ENCODE results near the gene COL18A1. TPM values are rescaled to one million over a fixed set of nuclear protein-coding genes. Genes with fewer than 3 reads are reported as not detected.

Gene COL18A1
- total RNA-seq, 1 experiment from 2014 or later: 19.5 TPM

- H3K4me3 ChIP-seq: peak overlapping the region; percentile 80
- peaks cover 8% of the 10 kb centered on the region; the same call in 1 of the 2 replicates for H3K4me1 ChIP-seq
- peak overlapping the region; percentile 35 for H3K27ac ChIP-seq
- no peaks in the 10 kb centered on the region for H3K36me3 ChIP-seq
- DNase-seq: peak; percentile 64 to 70
- no peaks in the 10 kb centered on the region for H3K27me3 ChIP-seq
- H3K9me3 ChIP-seq (replicated peaks): no peaks in the 10 kb centered on the region
Measured at GRCh38 chr21:45541221-45542039, 136.5 kb downstream of the COL18A1 start.

- Histone ChIP-seq H3K4me1 (peaks cover 8% of the 10 kb centered on the region; the same call in 1 of the 2 replicates), H3K27ac (peak within 1 kb of the TSS; percentile 35), H3K27me3 (no peaks in the 10 kb centered on the region), H3K36me3 (no peaks in the 10 kb centered on the region), H3K4me3 (peak within 1 kb of the TSS; percentile 80), H3K9me3 (replicated peaks) (no peaks in the 10 kb centered on the region)
- peak; percentile 45 to 66 for DNase-seq
Measured at GRCh38 chr21:45542242-45542666, 137.3 kb downstream of the COL18A1 start, which contains the start of gene SLC19A1. TSS of gene SLC19A1 (minus strand) at chr21:45542440. CDS start at chr21:45537959, 4,481 bp downstream.

DNA sequence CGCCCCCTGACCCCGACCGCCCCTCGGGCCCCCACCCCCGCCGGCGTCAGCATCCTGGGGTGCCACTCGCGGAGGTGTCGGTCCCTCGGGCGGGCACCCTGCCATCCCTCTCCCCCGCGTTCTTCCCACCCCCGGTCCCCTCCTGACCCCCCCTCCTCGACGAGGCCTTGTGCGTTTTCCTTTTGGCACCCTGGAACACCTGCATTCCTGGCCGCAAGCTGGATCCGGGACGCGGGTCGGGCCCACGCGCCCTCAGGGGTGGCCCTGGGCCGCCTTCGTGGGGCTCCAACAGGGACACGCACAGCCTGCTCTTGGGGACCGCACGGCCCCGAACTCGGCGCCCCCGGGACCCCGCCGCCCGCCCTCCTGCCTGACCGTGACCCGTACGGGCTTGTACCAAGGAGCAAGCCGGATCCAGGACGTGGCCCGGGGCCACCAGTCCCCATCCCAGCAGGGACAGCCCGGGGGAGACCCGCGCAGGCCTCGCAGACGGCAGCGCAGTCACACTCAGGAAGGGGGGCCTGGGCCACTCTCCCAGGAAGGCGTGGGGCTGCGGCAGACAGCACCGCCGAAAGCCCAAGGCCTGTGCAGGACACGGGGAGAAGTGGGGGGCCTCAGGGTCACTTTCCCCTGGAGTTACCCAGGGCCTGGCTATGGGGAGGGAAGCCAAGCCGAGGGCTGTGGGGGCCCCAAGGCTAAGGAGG lies 137.9 kb downstream of the COL18A1 start:
- Histone ChIP-seq H3K4me1 (peaks cover 8% of the 10 kb centered on the region; the same call in 1 of the 2 replicates), H3K27ac (no peak overlapping the region), H3K9me3 (replicated peaks) (no peaks in the 10 kb centered on the region), H3K4me3 (peak overlapping the region; percentile 80), H3K27me3 (no peaks in the 10 kb centered on the region), H3K36me3 (no peaks in the 10 kb centered on the region)
- DNase-seq: peak in 1 of 2 experiments; percentile 7

DNA sequence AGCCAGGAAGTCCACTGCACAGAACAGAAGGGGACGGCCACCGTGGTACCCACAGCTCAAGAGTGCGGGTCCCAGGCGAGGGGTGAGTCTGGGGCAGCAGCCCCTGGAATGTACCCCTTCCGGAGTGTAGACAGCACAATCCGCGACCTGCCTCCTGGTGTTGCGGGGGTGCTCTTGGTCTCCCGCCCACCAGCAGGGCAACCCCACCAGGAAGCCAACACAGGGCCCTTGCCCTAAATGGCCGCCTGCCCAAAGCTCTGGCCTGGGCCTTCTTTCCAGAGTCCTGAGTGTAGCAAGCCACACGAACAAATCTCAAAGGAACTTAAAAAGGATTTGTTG lies 138.4 kb downstream of the COL18A1 start:
- Histone ChIP-seq H3K4me1 (peaks cover 8% of the 10 kb centered on the region; the same call in 1 of the 2 replicates), H3K9me3 (replicated peaks) (no peaks in the 10 kb centered on the region), H3K4me3 (peak overlapping the region; percentile 21; the same call in 1 of the 2 replicates), H3K27ac (no peak overlapping the region), H3K36me3 (no peaks in the 10 kb centered on the region), H3K27me3 (peaks cover under 1% of the 10 kb centered on the region; the same call in 1 of the 2 replicates)
- DNase-seq: peak in 1 of 2 experiments; percentile 3

DNA sequence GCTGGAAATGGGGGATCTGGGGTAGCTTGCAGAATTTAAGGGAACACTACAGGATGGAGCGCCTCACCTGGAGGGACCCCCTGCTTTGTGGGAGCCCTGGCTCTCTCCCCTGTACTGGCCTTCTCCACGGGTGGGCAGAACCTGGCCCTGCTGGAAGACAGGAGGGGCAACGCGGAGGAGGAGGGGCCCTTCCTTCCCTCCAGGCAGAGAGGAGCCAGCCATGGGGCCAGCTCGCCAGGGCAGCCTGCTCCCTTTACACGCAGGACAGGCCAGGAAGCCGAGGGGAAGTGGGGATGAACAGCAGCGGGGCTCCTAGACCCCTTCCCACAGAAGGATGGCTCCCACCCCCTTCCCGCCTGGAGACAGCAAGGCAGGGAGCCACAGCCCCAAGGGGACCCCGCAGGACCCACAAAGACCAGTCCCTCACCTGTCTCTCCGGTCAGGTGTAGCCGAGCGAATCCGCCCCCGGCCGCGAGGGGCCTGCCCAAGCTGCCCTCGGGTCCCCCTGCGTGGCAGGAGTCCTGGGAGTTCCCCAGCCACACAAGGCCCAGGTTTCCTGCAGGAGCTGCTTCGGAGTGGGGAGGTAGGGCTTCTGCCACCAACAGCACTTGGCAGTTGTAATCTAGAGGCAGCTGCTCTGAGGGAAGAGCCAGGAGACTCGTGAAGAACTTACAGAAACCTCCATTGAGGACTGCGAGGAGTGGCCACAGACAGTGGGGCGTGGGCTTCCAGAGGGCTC lies 138.9 kb downstream of the COL18A1 start:
- DNase-seq: peak; percentile 54 to 77
- H3K9me3 ChIP-seq (replicated peaks): no peaks in the 10 kb centered on the region
- H3K36me3 ChIP-seq: no peaks in the 10 kb centered on the region
- H3K27me3 ChIP-seq: peaks cover 5% of the 10 kb centered on the region; the same call in 1 of the 2 replicates
- peaks cover 8% of the 10 kb centered on the region; the same call in 1 of the 2 replicates for H3K4me1 ChIP-seq
- H3K27ac ChIP-seq: no peak overlapping the region
- H3K4me3 ChIP-seq: peak overlapping the region; percentile 21

DNA sequence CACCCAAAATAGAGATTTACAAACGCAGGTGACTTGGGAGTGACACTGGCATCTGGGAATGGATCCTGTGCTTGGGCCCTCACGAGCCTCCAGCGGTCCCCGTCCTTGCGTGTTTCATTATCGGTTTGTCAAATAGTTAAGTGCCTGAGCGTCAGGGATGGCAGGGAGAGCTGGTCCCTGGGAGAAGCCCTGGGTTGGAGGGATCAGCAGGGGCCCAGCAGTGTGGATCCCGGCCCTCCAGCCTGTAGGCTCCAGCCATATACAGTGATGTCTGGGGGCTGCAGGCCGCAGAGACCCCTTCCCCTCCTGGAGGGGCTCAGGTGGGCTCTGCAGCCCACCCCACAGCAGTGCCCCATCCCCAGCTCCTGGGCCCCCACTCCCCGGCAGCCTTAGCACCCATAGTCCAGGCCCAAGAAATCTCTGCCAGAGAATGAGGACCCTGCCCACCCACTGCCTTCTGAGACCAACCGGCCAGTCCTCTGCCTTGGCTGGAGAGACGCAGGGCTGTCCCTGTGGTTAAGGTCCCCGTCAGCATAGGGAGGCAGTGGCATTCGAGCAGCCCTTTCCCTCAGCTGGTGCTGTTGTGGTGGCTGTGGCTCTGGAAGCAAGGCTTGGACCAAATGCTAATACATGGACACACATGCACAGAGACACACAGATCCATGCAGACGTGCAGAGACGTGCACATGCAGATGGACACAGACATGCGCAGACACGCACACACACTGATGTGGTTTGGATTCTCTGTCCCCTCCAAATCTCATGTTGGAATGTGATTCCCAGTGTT lies 139.7 kb downstream of the COL18A1 start:
- DNase-seq: no peak
- peaks cover 5% of the 10 kb centered on the region; the same call in 1 of the 2 replicates for H3K27me3 ChIP-seq
- peak overlapping the region; percentile 21; the same call in 1 of the 2 replicates for H3K4me3 ChIP-seq
- H3K36me3 ChIP-seq: no peaks in the 10 kb centered on the region
- no peaks in the 10 kb centered on the region for H3K9me3 ChIP-seq (replicated peaks)
- H3K4me1 ChIP-seq: peaks cover 8% of the 10 kb centered on the region; the same call in 1 of the 2 replicates
- H3K27ac ChIP-seq: no peak overlapping the region

DNA sequence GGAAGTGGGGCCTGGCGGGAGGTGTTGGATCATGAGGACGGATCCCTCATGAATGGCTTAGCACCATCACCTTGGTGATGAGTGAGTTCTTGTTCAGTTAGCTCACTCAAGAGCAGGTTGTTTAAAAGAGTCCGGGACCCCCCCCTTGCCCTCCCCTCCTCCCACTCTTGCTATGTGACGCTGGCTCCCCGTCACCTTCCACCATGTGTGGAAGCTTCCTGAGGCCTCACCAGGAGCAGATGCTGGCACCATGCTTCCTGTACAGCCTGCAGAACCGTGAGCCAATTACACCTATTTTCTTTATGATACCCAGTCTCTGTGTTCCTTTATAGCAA lies 140.2 kb downstream of the COL18A1 start:
- H3K27ac ChIP-seq: no peak overlapping the region
- H3K27me3 ChIP-seq: peaks cover 6% of the 10 kb centered on the region; the same call in 1 of the 2 replicates
- H3K4me3 ChIP-seq: no peak overlapping the region
- H3K36me3 ChIP-seq: no peaks in the 10 kb centered on the region
- peaks cover 8% of the 10 kb centered on the region; the same call in 1 of the 2 replicates for H3K4me1 ChIP-seq
- no peaks in the 10 kb centered on the region for H3K9me3 ChIP-seq (replicated peaks)
- DNase-seq: no peak

- Histone ChIP-seq H3K9me3 (replicated peaks) (no peaks in the 10 kb centered on the region), H3K4me1 (peaks cover 8% of the 10 kb centered on the region; the same call in 1 of the 2 replicates), H3K4me3 (no peak overlapping the region), H3K36me3 (no peaks in the 10 kb centered on the region), H3K27me3 (peaks cover 9% of the 10 kb centered on the region), H3K27ac (no peak overlapping the region)
- no peak for DNase-seq
Measured at GRCh38 chr21:45545691-45546531, 140.9 kb downstream of the COL18A1 start.

DNA sequence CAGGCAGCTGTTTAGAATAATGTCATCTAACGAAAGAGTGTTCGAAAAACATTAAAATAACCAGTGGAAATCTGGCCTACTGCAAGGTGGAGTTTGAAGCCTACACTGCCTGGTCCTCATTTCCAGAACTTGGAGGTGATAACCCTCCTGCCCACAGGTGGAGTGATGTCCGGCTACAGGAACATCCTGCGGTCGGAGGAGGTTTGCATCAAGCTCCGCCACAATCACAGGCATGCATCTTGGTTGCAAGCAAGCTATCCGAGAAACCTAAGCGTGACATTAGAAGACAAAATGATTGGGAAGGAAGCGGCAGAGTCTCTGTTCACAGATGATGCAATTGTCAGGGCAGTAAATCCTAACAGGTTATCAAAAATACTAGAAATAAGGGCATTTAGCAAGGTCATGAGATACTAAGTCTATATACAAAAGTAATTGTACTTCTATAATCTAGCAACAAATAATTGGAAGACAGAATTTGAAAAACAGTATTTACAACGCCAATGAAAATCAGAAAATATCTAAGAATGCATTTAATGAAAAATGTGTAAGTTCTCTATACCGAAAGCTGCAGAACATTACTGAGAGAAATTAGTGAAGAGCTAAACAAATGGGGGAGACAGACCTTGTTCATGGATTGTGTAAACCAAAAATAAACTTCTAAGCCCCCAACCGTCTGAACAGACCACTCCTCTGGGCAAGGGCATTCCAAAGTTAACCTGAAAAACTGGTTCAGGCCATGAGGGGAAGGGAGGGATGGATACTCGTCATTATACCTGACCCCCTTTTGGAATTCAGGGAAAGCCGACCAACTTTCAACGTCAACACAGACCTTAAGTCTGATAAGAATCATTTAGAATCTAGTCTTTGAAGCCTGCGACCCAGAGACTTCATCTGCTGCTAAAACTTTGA lies 141.9 kb downstream of the COL18A1 start:
- Histone ChIP-seq H3K4me1 (peaks cover 4% of the 10 kb centered on the region; the same call in 1 of the 2 replicates), H3K36me3 (no peaks in the 10 kb centered on the region), H3K27me3 (peaks cover 17% of the 10 kb centered on the region), H3K9me3 (replicated peaks) (no peaks in the 10 kb centered on the region), H3K4me3 (no peak overlapping the region), H3K27ac (no peak overlapping the region)
- DNase-seq: no peak

- no peak overlapping the region for H3K27ac ChIP-seq
- no peaks in the 10 kb centered on the region for H3K9me3 ChIP-seq (replicated peaks)
- peaks cover 17% of the 10 kb centered on the region for H3K27me3 ChIP-seq
- H3K36me3 ChIP-seq: no peaks in the 10 kb centered on the region
- H3K4me1 ChIP-seq: peaks cover 4% of the 10 kb centered on the region; the same call in 1 of the 2 replicates
- no peak for DNase-seq
- no peak overlapping the region for H3K4me3 ChIP-seq
Measured at GRCh38 chr21:45547545-45547900, 142.6 kb downstream of the COL18A1 start.

GRCh38 chr21:45548711-45549491 lies 143.9 kb downstream of the COL18A1 start:
- Histone ChIP-seq H3K27ac (no peak overlapping the region), H3K4me3 (no peak overlapping the region), H3K36me3 (no peaks in the 10 kb centered on the region), H3K4me1 (0 out of 2 replicates have a peak, but pooled peaks cover 4% of the 10 kb centered on the region), H3K9me3 (replicated peaks) (no peaks in the 10 kb centered on the region), H3K27me3 (peaks cover 17% of the 10 kb centered on the region)
- DNase-seq: no peak
